Brain microvascular endothelial cell (primary cell): ENCODE results near the gene NDEL1.

Experiments
- DNase-seq: peaks from one replicate; pipeline ENCODE4 v3.0.0-alpha.2; 2020
- H3K27ac ChIP-seq: fragments of 250-450 bp; sonication (Bioruptor Pico); 2 replicates; pipeline ENCODE4 v1.5.1; 2020; ENCODE audit warnings: mild to moderate bottlenecking, moderate library complexity
- H3K27me3 ChIP-seq: fragments of 250-450 bp; sonication (Bioruptor Pico); replicated peaks from 2 replicates; pipeline ENCODE4 v1.5.1; 2020; ENCODE audit warnings: mild to moderate bottlenecking
- H3K36me3 ChIP-seq: fragments of 250-450 bp; sonication (Bioruptor Pico); replicated peaks from 2 replicates; pipeline ENCODE4 v1.5.1; 2020; ENCODE audit warnings: mild to moderate bottlenecking
- H3K4me3 ChIP-seq: 2 replicates; pipeline ENCODE4 v1.5.1; 2011; ENCODE audit warnings: low read depth, mild to moderate bottlenecking, control low read depth, low read length, moderate library complexity
- CTCF ChIP-seq: IDR thresholded peaks from 2 replicates; pipeline ENCODE4 v1.5.1; 2011; ENCODE audit warnings: low read depth, mild to moderate bottlenecking, moderate library complexity, low read length, control low read depth, inconsistent platforms; ENCODE audit errors: missing control alignments
- in situ Hi-C: cut with HindIII; loops from 2 replicates; pipeline ENCODE4 v1.10.0; 2017; ENCODE audit warnings: low sequenced_read_pairs, low pct_ligation_motif_present

NDEL1 gene

GRCh38 chr17:8485491-8485890, 49.8 kb downstream of the NDEL1 start:
- TF ChIP-seq CTCF = no peak
- DNase-seq = no peak
- peaks cover 64% of the 10 kb centered on the region for H3K36me3 ChIP-seq
- no peak overlapping the region for H3K4me3 ChIP-seq
- no peaks in the 10 kb centered on the region for H3K27me3 ChIP-seq
- in situ Hi-C loops = no loop called here
- H3K27ac ChIP-seq = no peak overlapping the region

DNA sequence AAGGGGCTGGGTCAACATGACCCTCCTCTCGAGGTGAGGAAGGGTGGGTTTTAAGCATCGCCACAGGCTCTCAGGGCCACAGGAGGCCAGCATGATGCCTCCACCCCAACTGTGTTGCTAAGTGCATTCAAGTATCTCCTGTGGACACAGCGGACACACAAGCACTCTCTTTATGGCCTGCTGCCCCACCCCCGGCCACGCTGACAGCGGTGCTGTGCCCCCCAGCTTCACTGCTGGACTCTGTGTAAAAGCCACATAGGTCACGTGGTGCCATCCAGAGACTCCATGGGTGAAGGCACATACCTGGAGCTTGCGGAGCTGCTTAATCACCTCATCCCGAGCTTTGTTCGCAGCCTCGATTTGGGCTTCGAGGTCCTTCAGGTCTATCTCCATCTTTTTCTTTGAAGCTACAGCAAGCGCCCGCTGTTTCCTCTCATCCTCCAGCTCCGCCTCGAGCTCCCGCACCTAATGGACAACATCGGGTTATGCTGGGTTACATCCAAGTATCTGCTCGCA, 51.5 kb downstream of the NDEL1 start:
- Histone ChIP-seq H3K27me3 (no peaks in the 10 kb centered on the region), H3K4me3 (no peak overlapping the region), H3K27ac (no peak overlapping the region), H3K36me3 (peaks cover 63% of the 10 kb centered on the region)
- DNase-seq = no peak
- in situ Hi-C loops = no loop called here
- TF ChIP-seq CTCF = no peak

GRCh38 chr17:8487743-8488142, 52.1 kb downstream of the NDEL1 start:
- Histone ChIP-seq H3K4me3 (no peak overlapping the region), H3K27me3 (no peaks in the 10 kb centered on the region), H3K36me3 (peaks cover 61% of the 10 kb centered on the region), H3K27ac (no peak overlapping the region)
- no peak for DNase-seq
- in situ Hi-C loops = no loop called here
- TF ChIP-seq CTCF = no peak

DNA sequence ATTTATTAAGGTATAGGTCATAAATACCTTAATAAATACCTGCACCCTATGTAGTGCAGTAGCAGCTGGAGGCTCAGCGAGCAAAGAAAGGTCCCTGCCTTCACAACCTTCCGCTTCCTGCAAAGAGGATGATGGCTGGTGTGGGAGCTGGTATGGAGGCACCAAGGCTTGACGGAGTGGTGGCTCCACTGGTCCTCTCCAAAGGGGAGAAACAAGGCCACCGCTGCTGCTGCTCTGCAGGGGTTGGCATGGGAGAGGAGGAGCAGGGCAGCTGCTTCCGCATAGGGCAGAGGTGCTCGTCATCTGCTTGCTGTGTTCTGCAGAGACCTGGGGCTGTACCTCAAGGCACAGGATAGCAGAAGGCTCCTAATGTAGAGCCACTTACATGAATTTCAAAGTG, 52.8 kb downstream of the NDEL1 start:
- Histone ChIP-seq H3K36me3 (peaks cover 59% of the 10 kb centered on the region), H3K27me3 (no peaks in the 10 kb centered on the region), H3K27ac (peak overlapping the region; percentile 58), H3K4me3 (no peak overlapping the region)
- in situ Hi-C loops = no loop called here
- TF ChIP-seq CTCF = no peak
- DNase-seq = no peak

DNA sequence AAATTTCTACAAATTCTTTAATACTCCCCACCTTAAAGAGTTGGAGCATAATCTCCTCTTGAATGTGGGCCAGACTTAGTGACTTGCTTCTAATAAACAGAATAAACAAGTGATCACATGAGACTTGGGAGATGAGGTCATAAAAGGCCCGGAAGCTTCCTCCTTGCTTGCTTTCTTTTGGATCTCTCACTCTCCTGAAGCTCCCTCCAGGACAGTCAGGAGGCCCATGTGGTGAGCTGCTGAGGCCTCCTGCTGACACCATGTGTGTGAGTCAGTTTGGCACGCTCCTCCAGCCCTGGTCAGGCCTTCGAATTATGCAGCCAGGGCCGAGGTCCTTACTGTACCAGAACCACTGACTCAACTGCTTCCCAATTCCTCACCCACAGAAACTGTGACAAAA, 53.2 kb downstream of the NDEL1 start:
- no peak for TF ChIP-seq CTCF
- DNase-seq = peak; percentile 98
- Histone ChIP-seq H3K27me3 (no peaks in the 10 kb centered on the region), H3K36me3 (peaks cover 59% of the 10 kb centered on the region), H3K4me3 (no peak overlapping the region), H3K27ac (peak overlapping the region; percentile 69)
- in situ Hi-C loops = no loop called here

- TF ChIP-seq CTCF = no peak
- Histone ChIP-seq H3K4me3 (no peak overlapping the region), H3K27me3 (no peaks in the 10 kb centered on the region), H3K36me3 (peaks cover 64% of the 10 kb centered on the region), H3K27ac (no peak overlapping the region)
- peak; percentile 31 for DNase-seq
- in situ Hi-C loops = no loop called here
Observed at GRCh38 chr17:8489841-8490240, 54.2 kb downstream of the NDEL1 start.
